Muscle layer of colon (tissue), 2 donors: ENCODE measurements around the gene PALLD.

ENCODE experiments used
- H3K27ac ChIP-seq: one replicate; pipeline ENCODE4 v1.7.0; 2013; ENCODE audit warnings: low read depth, mild to moderate bottlenecking, low read length, moderate library complexity
- H3K27me3 ChIP-seq, 2 donors: one replicate each; pipeline ENCODE4 v1.7.0; 2013; ENCODE audit warnings: low read length in 2 of 2, mild to moderate bottlenecking in 2 of 2; ENCODE audit not compliant: insufficient read depth in 2 of 2, control insufficient read depth in 1 of 2
- H3K36me3 ChIP-seq: one replicate; pipeline ENCODE4 v1.7.0; 2013; ENCODE audit warnings: mild to moderate bottlenecking, low read length; ENCODE audit not compliant: insufficient read depth
- H3K4me1 ChIP-seq: one replicate; pipeline ENCODE4 v1.7.0; 2013; ENCODE audit warnings: mild to moderate bottlenecking, low read length; ENCODE audit not compliant: insufficient read depth
- H3K4me3 ChIP-seq, 2 donors: one replicate each; pipeline ENCODE4 v1.7.0; 2013; ENCODE audit warnings: low read length in 2 of 2, low read depth in 1 of 2, mild to moderate bottlenecking in 1 of 2, moderate library complexity in 1 of 2
- H3K9ac ChIP-seq: one replicate; pipeline ENCODE4 v1.7.0; 2013; ENCODE audit warnings: low read length
- H3K9me3 ChIP-seq: one replicate; pipeline ENCODE4 v1.7.0; 2013; ENCODE audit warnings: mild to moderate bottlenecking, low read length
- donor health status: abdominal sarcoma.
- donor health status: Adenocarcinoma of cecum.

PALLD gene

DNA sequence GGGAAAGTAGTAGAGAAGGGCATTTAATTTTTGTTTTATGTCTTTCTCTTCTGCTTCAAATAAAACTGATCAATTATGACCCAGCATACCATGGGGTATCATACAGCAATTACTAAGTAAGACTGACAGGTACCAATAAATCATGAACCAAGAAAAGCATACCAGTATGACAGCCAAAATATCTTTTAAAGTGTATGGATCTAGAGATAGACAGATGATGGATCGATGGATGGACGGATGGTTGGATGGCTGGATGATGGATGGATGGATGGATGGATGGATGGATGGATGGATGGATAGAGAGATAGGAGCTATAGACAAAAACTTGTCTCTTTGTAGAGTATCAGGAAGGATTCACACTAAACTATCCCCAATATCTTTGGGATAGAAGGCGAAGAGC, 18.0 kb upstream of the PALLD start:
- Histone ChIP-seq H3K4me3 (no peak overlapping the region), H3K27ac (no peak overlapping the region), H3K9me3 (no peaks in the 10 kb centered on the region), H3K36me3 (no peaks in the 10 kb centered on the region), H3K27me3 (no peaks in the 10 kb centered on the region), H3K9ac (no peak overlapping the region), H3K4me1 (peaks cover 6% of the 10 kb centered on the region)

DNA sequence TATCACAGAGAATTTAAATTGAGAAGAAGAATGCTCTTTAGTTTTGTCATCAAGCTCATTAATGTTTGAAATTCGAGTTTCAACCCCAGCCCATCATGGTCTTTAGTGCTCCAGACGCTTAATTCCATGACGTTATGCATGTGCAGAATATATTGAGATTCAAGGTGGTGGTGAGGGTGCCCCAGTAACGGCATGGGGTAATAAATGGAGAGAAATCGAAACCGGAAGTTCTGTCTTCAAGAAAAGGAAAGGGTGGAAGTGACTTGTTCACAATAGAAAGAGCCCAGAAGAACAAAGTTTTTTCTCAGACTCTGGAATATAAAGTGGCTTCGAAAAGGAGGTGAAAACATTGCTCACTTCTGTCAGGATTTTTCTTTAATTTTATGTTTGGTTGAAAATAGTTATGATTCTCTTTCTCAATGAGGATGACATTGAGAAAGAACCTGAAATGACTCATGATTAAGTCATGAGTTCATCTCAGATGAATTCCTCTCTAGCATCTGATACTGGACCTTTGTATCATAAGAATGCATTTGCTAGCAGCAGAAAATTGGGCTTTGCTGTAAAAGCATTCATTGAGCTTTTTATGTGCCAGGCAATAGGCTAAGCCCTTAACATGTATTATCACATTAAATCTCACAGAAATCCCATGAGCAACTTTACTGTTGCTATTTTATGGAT, 15.8 kb upstream of the PALLD start:
- Histone ChIP-seq H3K36me3 (no peaks in the 10 kb centered on the region), H3K27ac (peak overlapping the region; percentile 70), H3K4me3 (peak overlapping the region in 1 of 2 donors; percentile 94), H3K4me1 (peaks cover 6% of the 10 kb centered on the region), H3K9me3 (no peaks in the 10 kb centered on the region), H3K27me3 (no peaks in the 10 kb centered on the region), H3K9ac (peak overlapping the region; percentile 79)

DNA sequence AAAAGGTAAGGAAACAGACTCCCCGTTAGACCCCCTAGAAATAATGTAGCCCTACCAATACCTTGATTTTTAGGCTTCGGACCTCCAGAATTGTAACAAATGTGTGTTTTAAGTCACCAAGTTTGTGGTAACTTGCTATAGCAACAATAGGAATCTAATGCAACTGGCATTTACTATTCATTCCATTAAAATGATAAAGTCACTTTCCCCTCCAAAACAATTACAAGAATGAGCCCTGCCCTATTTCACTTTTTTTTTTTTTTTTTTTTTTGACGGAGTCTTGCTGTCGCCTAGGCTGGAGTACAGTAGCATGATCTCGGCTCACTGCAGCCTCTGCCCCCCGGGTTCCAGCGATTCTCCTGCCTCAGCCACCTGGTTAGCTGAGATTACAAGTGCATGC, 13.0 kb upstream of the PALLD start:
- Histone ChIP-seq H3K36me3 (no peaks in the 10 kb centered on the region), H3K4me3 (no peak overlapping the region), H3K9ac (no peak overlapping the region), H3K4me1 (peaks cover 6% of the 10 kb centered on the region), H3K27ac (no peak overlapping the region), H3K27me3 (no peaks in the 10 kb centered on the region), H3K9me3 (no peaks in the 10 kb centered on the region)

DNA sequence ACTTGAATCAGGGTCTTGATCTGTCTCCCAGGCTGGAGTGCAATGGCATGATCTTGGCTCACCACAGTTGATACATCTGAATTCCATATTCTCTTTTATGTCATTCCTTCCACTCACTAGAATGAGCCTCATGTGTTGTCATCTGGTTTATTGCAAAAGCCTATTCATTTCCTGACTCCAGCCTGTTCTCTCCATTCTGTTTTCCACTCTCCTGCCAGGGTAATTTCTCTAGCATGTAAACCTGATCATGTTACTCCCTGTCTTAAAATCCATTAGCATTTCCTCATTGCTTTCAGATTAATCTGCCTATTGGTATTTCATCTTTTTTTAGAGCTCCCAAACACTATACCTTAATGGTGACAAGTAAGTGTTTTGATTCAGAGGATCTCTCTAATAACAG, 12.2 kb upstream of the PALLD start:
- H3K9ac ChIP-seq: no peak overlapping the region
- H3K36me3 ChIP-seq: no peaks in the 10 kb centered on the region
- no peak overlapping the region for H3K4me3 ChIP-seq
- H3K27me3 ChIP-seq: no peaks in the 10 kb centered on the region
- H3K9me3 ChIP-seq: no peaks in the 10 kb centered on the region
- H3K4me1 ChIP-seq: peaks cover 6% of the 10 kb centered on the region
- no peak overlapping the region for H3K27ac ChIP-seq

DNA sequence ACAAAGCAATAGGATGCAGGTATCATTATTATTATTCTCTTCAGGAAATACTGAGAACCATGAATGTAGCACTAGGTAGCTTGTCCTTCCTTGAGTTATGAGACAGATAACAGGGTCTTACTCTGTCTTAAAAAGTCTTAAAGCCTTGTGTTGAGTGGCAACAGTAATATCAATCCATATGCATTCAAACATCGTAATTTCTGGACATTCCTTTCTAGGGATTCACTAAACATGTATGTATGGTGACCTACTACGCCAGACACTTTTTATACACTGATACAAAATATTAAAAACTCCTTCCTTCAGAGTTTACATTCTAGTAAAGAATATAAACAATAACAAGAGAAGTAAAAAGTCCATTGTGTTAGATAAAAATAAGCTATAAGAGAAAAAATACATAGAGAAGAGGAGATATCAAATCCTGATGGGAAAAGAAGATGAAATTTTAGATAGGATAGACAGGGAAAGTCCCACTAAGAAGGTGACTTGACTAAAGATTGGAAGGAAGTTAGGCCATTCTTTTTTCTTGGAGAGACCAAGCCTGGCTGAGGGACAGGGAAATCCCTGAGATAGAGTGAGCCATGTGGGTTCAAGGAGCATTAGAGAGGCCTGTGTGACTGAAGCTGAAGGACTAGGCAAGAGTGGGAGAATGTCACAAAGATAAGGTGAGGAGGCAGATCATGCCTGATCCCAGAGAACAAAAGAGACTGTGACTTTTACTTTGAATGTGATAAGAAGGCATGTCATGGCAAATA, 11.5 kb upstream of the PALLD start:
- H3K9me3 ChIP-seq: no peaks in the 10 kb centered on the region
- no peaks in the 10 kb centered on the region for H3K27me3 ChIP-seq
- no peak overlapping the region for H3K4me3 ChIP-seq
- no peak overlapping the region for H3K27ac ChIP-seq
- H3K36me3 ChIP-seq: no peaks in the 10 kb centered on the region
- peaks cover 6% of the 10 kb centered on the region for H3K4me1 ChIP-seq
- H3K9ac ChIP-seq: no peak overlapping the region

DNA sequence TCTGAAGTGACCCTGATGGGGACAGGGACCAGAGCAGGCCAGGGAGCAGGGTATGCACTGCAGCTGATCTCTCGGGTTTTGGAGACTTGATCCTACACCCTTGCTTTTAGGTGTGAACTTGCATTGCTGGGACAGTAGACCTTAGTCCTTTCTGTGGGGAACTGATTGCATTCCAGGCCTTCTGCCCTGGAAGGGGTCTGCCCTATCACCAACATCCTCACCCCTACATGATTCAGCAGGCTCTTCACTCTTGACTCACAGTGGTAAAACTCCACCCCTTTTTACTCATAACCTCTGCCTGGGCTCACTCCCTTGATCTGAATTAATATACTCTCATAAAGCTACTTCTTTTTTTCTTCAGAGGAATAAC, 10.0 kb upstream of the PALLD start:
- Histone ChIP-seq H3K36me3 (no peaks in the 10 kb centered on the region), H3K27me3 (no peaks in the 10 kb centered on the region)

DNA sequence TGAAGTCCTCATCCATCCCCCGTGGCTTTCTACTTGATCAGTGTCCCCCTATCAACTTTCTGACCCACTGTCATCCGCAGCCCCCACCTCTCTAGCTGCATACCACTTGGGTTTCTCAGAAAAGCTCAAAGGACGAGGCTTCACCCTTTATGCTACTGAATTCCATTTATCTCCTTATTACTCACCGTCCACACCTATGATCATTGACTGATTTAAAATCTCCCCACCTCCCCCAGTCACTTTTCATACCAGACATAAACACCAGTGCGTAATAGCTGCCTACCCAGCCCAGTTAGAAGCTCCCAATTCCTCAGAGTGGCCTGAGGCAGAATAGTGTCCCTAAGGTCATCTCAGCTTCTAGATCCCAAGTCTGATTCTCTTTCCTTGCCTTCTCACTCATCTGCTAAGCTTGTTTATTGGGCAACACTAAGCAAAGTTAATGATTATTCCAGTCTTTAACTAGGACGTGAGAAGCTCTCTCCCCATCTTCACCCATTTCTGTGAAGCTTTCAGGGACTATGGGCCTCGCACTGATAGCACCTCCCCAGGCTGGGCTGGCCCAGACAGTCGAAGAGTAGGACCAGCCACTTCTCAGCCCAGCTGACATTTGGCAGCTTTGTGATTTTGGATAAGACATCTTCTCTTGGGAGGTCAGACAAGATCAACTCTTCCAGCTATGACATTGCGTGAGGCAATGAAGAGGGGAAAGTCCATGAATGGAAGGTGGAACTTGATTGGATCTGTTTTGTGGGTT, 9.4 kb upstream of the PALLD start:
- H3K27ac ChIP-seq: no peak overlapping the region
- no peaks in the 10 kb centered on the region for H3K9me3 ChIP-seq
- no peaks in the 10 kb centered on the region for H3K36me3 ChIP-seq
- no peaks in the 10 kb centered on the region for H3K4me1 ChIP-seq
- H3K9ac ChIP-seq: no peak overlapping the region
- no peak overlapping the region for H3K4me3 ChIP-seq
- no peaks in the 10 kb centered on the region for H3K27me3 ChIP-seq

More for the DNA sequence above, 10.0 kb upstream of the PALLD start:
- no peak overlapping the region for H3K27ac ChIP-seq
- H3K9ac ChIP-seq: no peak overlapping the region
- no peak overlapping the region for H3K4me3 ChIP-seq
- H3K9me3 ChIP-seq: no peaks in the 10 kb centered on the region
- no peaks in the 10 kb centered on the region for H3K4me1 ChIP-seq

DNA sequence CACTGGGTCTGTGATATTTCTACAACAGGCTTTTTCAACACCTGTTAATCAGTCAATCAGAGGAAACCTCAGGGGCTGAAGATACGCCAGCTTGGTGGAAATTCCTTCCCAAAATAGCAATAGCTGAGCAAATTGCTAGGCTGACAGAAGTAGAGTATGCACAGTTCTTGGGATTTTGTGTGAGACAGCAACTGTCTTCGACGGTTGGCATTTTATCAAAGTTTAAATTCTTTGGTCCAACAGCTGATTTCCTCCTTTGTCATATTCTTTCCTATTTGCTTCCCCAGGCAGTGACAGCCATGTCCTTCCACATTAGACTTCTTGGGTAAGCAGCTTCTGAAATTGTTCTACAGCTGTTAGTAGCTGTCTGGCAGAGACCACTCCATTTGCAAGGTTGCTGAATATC, 8.0 kb upstream of the PALLD start:
- Histone ChIP-seq H3K27ac (no peak overlapping the region), H3K4me3 (no peak overlapping the region), H3K9ac (no peak overlapping the region), H3K9me3 (no peaks in the 10 kb centered on the region), H3K27me3 (no peaks in the 10 kb centered on the region), H3K36me3 (no peaks in the 10 kb centered on the region), H3K4me1 (no peaks in the 10 kb centered on the region)

DNA sequence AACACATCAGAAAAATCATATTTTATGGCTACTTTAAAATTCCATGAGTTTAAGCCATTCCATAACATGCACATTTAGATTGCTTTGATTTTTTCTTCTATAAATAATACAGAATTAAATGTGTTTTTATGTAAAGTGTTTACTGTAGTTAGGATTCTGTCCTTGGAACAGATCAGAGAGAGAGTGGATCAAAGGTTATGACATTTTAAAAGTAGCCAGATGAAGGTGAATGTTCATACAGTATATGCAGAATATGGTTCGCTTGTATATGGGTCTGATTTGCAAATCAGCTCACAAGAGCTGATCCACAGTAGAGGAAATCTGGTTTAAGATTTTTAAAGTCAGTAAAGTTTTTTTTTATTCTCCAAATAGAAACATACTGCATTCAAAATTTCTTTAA, 7.2 kb upstream of the PALLD start:
- no peak overlapping the region for H3K27ac ChIP-seq

DNA sequence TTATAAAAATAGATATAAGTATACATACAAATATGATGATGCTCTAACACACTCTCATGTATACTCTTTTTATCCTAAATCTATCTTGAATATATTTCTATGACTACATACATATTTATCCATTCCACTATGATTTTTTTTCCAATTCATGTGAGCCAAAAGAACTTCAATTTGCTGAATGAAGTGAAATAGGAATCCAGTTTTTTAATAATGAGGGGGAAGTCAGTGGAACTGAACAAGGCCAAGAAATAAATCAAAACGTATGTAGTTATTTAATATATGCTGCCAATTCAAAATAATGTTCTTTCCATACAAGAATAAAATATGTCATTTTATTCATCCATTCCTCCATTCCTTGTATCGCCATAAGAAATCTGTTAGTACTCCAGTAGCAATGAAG, 6.1 kb upstream of the PALLD start:
- H3K4me3 ChIP-seq: no peak overlapping the region
- no peaks in the 10 kb centered on the region for H3K4me1 ChIP-seq
- H3K9me3 ChIP-seq: no peaks in the 10 kb centered on the region
- no peaks in the 10 kb centered on the region for H3K36me3 ChIP-seq
- H3K27me3 ChIP-seq: no peaks in the 10 kb centered on the region
- H3K9ac ChIP-seq: no peak overlapping the region
- no peak overlapping the region for H3K27ac ChIP-seq

More for the DNA sequence above, 7.2 kb upstream of the PALLD start:
- no peaks in the 10 kb centered on the region for H3K4me1 ChIP-seq
- no peaks in the 10 kb centered on the region for H3K9me3 ChIP-seq
- H3K9ac ChIP-seq: no peak overlapping the region
- H3K4me3 ChIP-seq: no peak overlapping the region
- H3K27me3 ChIP-seq: no peaks in the 10 kb centered on the region
- no peaks in the 10 kb centered on the region for H3K36me3 ChIP-seq

DNA sequence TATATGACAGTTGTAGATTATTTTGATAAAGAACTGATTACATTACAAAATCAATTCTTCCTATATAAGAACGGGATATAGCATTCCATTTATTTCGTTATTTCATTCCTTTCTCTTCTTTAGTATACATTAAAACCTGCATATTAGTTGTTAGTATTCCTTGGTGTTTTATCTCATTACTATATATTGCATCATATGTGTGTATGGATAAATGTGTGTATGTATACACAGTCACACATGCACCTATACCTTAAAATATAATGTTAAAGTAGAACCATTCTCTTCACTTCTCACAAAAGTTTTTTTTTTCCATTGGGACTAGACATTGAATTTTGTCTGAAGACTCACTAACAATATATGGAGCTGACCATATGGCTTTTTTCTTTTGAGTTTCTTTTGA, 5.3 kb upstream of the PALLD start:
- H3K36me3 ChIP-seq: no peaks in the 10 kb centered on the region
- H3K4me3 ChIP-seq: no peak overlapping the region
- no peak overlapping the region for H3K27ac ChIP-seq
- H3K27me3 ChIP-seq: no peaks in the 10 kb centered on the region
- H3K9me3 ChIP-seq: no peaks in the 10 kb centered on the region
- no peak overlapping the region for H3K9ac ChIP-seq
- no peaks in the 10 kb centered on the region for H3K4me1 ChIP-seq
